ENCODE data around the gene CIT.

- TF ChIP-seq CTCF (IDR thresholded peaks at IDR 0.05) (0 out of 2 replicates have a peak, but pooled peaks have one; percentile 69), ZFX (IDR thresholded peaks at IDR 0.05; ENCODE audit: borderline replicate concordance) (no peak)
Observed at GRCh38 chr12:119666900-119667576, 210.1 kb downstream of the CIT start.

Measured in 22Rv1 (cell line).